Lower leg skin (tissue), 3 donors: ENCODE measurements around the gene ATRX.

Source experiments
- CTCF ChIP-seq, 3 donors: fragments of 450-650 bp; IDR thresholded peaks; one replicate each; pipeline ENCODE4 v1.5.1; 2016; ENCODE audit warnings: antibody characterized with exemption in 3 of 3, mild to moderate bottlenecking in 3 of 3, moderate library complexity in 2 of 3
- POLR2A ChIP-seq, 2 donors: fragments of 450-650 bp; IDR thresholded peaks; one replicate each; pipeline ENCODE4 v1.6.1; 2016 to 2017; ENCODE audit warnings: antibody characterized with exemption in 2 of 2, mild to moderate bottlenecking in 1 of 2, moderate library complexity in 1 of 2

DNA sequence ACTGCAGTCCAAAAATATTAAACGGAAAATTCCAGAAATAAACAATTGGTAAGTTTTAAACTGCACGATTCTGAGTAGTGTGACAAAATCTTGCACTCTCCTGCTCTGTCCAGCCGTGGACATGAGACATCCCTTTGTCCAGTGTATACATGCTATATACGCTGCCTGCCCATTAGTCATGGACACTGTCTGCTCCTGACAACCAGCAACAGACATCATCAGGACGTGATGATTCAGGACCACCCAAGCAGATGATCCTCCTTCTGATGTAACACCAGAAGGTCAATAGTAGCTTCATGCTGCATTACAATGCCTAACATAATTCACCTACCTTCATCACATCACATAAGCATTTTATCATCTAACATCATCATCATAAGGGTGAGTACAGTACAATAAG, 36.3 kb downstream of the ATRX start:
- TF ChIP-seq CTCF (IDR thresholded peaks at IDR 0.05) (no peak), POLR2A (IDR thresholded peaks at IDR 0.05) (no peak)
